Neural progenitor cell (in vitro differentiated cells): ENCODE measurements around the gene IL17RB. TPM values are rescaled to one million over a fixed set of nuclear protein-coding genes. Genes with fewer than 3 reads are reported as not detected.

Experiments used
- DNase-seq: peaks from one replicate; pipeline ENCODE4 v3.0.0-alpha.2; 2016; ENCODE audit warnings: low spot score
- H2AFZ ChIP-seq: fragments of 200-600 bp; sonication (generic); replicated peaks from 2 replicates; pipeline ENCODE4 v1.6.1; 2016; ENCODE audit warnings: antibody characterized with exemption
- H3F3A ChIP-seq: fragments of 200-600 bp; sonication (generic); 2 replicates; pipeline ENCODE4 v1.6.1; 2016; ENCODE audit warnings: antibody characterized with exemption, low read depth
- H3K27ac ChIP-seq: fragments of 200-600 bp; sonication (generic); 2 replicates; pipeline ENCODE4 v1.5.1; 2016; ENCODE audit warnings: mild to moderate bottlenecking
- H3K27me3 ChIP-seq: fragments of 200-600 bp; sonication (generic); 2 replicates; pipeline ENCODE4 v1.6.1; 2016; ENCODE audit warnings: mild to moderate bottlenecking, moderate library complexity
- H3K36me3 ChIP-seq: fragments of 200-600 bp; sonication (generic); 2 replicates; pipeline ENCODE4 v1.5.1; 2016
- H3K4me1 ChIP-seq: fragments of 200-600 bp; sonication (generic); 2 replicates; pipeline ENCODE4 v1.6.1; 2016; ENCODE audit warnings: mixed run types
- H3K4me2 ChIP-seq: fragments of 200-600 bp; sonication (generic); 2 replicates; pipeline ENCODE4 v1.6.1; 2016
- H3K4me3 ChIP-seq: fragments of 200-600 bp; sonication (generic); 2 replicates; pipeline ENCODE4 v1.5.1; 2016
- H3K79me2 ChIP-seq: fragments of 200-600 bp; sonication (generic); 2 replicates; pipeline ENCODE4 v1.6.1; 2016; ENCODE audit warnings: low read depth
- H3K9ac ChIP-seq: fragments of 200-600 bp; sonication (generic); 2 replicates; pipeline ENCODE4 v1.6.1; 2016
- H3K9me3 ChIP-seq: fragments of 200-600 bp; sonication (generic); 2 replicates; pipeline ENCODE4 v1.5.1; 2016; ENCODE audit warnings: low read depth
- H4K20me1 ChIP-seq: fragments of 200-600 bp; sonication (generic); 2 replicates; pipeline ENCODE4 v1.6.1; 2016; ENCODE audit warnings: low read depth
- H3K27ac Mint-ChIP-seq: 3 replicates; pipeline ENCODE4 v1.8.0; 2021; ENCODE audit warnings: mixed read lengths
- H3K27me3 Mint-ChIP-seq: 2 replicates; pipeline ENCODE4 v1.8.0; 2022; ENCODE audit warnings: low read depth, mild to moderate bottlenecking, inconsistent platforms, moderate library complexity, mixed read lengths; ENCODE audit not compliant: insufficient read depth
- H3K36me3 Mint-ChIP-seq: 3 replicates; pipeline ENCODE4 v1.8.0; 2021; ENCODE audit warnings: mixed read lengths
- H3K4me1 Mint-ChIP-seq: 3 replicates; pipeline ENCODE4 v1.8.0; 2021; ENCODE audit warnings: mixed read lengths
- H3K4me3 Mint-ChIP-seq: 3 replicates; pipeline ENCODE4 v1.8.0; 2021; ENCODE audit warnings: mild to moderate bottlenecking, moderate library complexity, mixed read lengths
- H3K9me3 Mint-ChIP-seq: 3 replicates; pipeline ENCODE4 v1.8.0; 2020; ENCODE audit warnings: mixed read lengths
- CTCF ChIP-seq: fragments of 200-600 bp; sonication (generic); IDR thresholded peaks from 2 replicates; pipeline ENCODE4 v1.5.1; 2017; ENCODE audit warnings: antibody characterized with exemption, mild to moderate bottlenecking
- EZH2 ChIP-seq: fragments of 200-600 bp; sonication (generic); IDR thresholded peaks from 2 replicates; pipeline ENCODE4 v1.6.1; 2017; ENCODE audit warnings: antibody characterized with exemption, mild to moderate bottlenecking, moderate library complexity
- EZH2phosphoT487 ChIP-seq: fragments of 200-600 bp; sonication (generic); IDR thresholded peaks from 2 replicates; pipeline ENCODE4 v1.6.1; 2017; ENCODE audit warnings: antibody characterized with exemption
- total RNA-seq: library from RNA; depleted of rRNA; stranded (reverse); fragments of >200 nt; gene quantifications from 2 replicates; pipeline ENCODE4 v1.2.3, GENCODE V29; 2015; ENCODE audit warnings: low replicate concordance

The IL17RB gene
- total RNA-seq, 1 donor from 2014 or later, result 3.4 TPM

GRCh38 chr3:53813876-53814275 lies 32.5 kb upstream of the IL17RB start:
- no peak overlapping the region for H3K4me2 ChIP-seq
- H3K4me3 ChIP-seq, result no peak overlapping the region
- no peaks in the 10 kb centered on the region for H3K79me2 ChIP-seq
- no peak overlapping the region for H3K27ac Mint-ChIP-seq
- H3K4me1 ChIP-seq, result no peaks in the 10 kb centered on the region
- no peaks in the 10 kb centered on the region for H4K20me1 ChIP-seq
- no peaks in the 10 kb centered on the region for H3K9me3 Mint-ChIP-seq
- H3K27ac ChIP-seq, result no peak overlapping the region
- H2AFZ ChIP-seq, result no peak overlapping the region
- no peaks in the 10 kb centered on the region for H3K9me3 ChIP-seq
- H3K4me1 Mint-ChIP-seq, result peaks cover 7% of the 10 kb centered on the region
- no peak overlapping the region for H3K4me3 Mint-ChIP-seq
- no peak overlapping the region for H3K9ac ChIP-seq
- H3F3A ChIP-seq, result no peaks in the 10 kb centered on the region
- no peak for TF ChIP-seq CTCF
- no peak for TF ChIP-seq EZH2phosphoT487
- TF ChIP-seq EZH2, result no peak
- no peaks in the 10 kb centered on the region for H3K27me3 ChIP-seq
- no peak for DNase-seq
- H3K27me3 Mint-ChIP-seq, result peaks cover 5% of the 10 kb centered on the region
- no peaks in the 10 kb centered on the region for H3K36me3 Mint-ChIP-seq
- H3K36me3 ChIP-seq, result no peaks in the 10 kb centered on the region

GRCh38 chr3:53815067-53815466 lies 31.3 kb upstream of the IL17RB start:
- Mint-ChIP-seq H3K4me3 (no peak overlapping the region), H3K36me3 (no peaks in the 10 kb centered on the region), H3K9me3 (no peaks in the 10 kb centered on the region), H3K27me3 (peaks cover 5% of the 10 kb centered on the region), H3K27ac (no peak overlapping the region), H3K4me1 (peaks cover 7% of the 10 kb centered on the region)
- TF ChIP-seq EZH2phosphoT487 (no peak), CTCF (no peak), EZH2 (no peak)
- H3K27ac ChIP-seq, result no peak overlapping the region
- no peak overlapping the region for H2AFZ ChIP-seq
- no peak overlapping the region for H3K4me3 ChIP-seq
- H3K79me2 ChIP-seq, result no peaks in the 10 kb centered on the region
- H3K4me2 ChIP-seq, result no peak overlapping the region
- H3K9me3 ChIP-seq, result no peaks in the 10 kb centered on the region
- DNase-seq, result no peak
- no peaks in the 10 kb centered on the region for H3K4me1 ChIP-seq
- H3F3A ChIP-seq, result no peaks in the 10 kb centered on the region
- no peaks in the 10 kb centered on the region for H3K36me3 ChIP-seq
- no peak overlapping the region for H3K9ac ChIP-seq
- H4K20me1 ChIP-seq, result no peaks in the 10 kb centered on the region
- no peaks in the 10 kb centered on the region for H3K27me3 ChIP-seq

- Mint-ChIP-seq H3K27me3 (peaks cover 5% of the 10 kb centered on the region), H3K4me1 (peaks cover 7% of the 10 kb centered on the region), H3K4me3 (no peak overlapping the region), H3K9me3 (no peaks in the 10 kb centered on the region), H3K36me3 (no peaks in the 10 kb centered on the region), H3K27ac (no peak overlapping the region)
- Histone ChIP-seq H3K4me2 (no peak overlapping the region), H3F3A (no peaks in the 10 kb centered on the region), H3K4me1 (no peaks in the 10 kb centered on the region), H3K9ac (no peak overlapping the region), H3K36me3 (no peaks in the 10 kb centered on the region), H3K27ac (no peak overlapping the region), H3K27me3 (no peaks in the 10 kb centered on the region), H2AFZ (no peak overlapping the region), H3K4me3 (no peak overlapping the region), H3K79me2 (no peaks in the 10 kb centered on the region), H3K9me3 (no peaks in the 10 kb centered on the region), H4K20me1 (no peaks in the 10 kb centered on the region)
- no peak for DNase-seq
- TF ChIP-seq EZH2phosphoT487 (no peak), CTCF (no peak), EZH2 (no peak)
Observed at GRCh38 chr3:53815651-53816050, 30.7 kb upstream of the IL17RB start.
